Fibroblast of pulmonary artery (primary cell): ENCODE results near the gene SNPH.
A peak's percentile ranks its signal among the peaks of the same experiment; 100 is the strongest.

Experiments
- DNase-seq: peaks from one replicate; pipeline ENCODE4 v3.0.0-alpha.2; 2010; ENCODE audit warnings: low read depth
- H3K4me3 ChIP-seq: replicated peaks from 2 replicates; pipeline ENCODE4 v1.5.1; 2011; ENCODE audit warnings: low read depth, mild to moderate bottlenecking, control low read depth, low read length, moderate library complexity
- CTCF ChIP-seq: IDR thresholded peaks from 2 replicates; pipeline ENCODE4 v1.5.1; 2011; ENCODE audit warnings: mild to moderate bottlenecking, control low read depth, low read length, inconsistent platforms; ENCODE audit errors: missing control alignments

Gene SNPH

GRCh38 chr20:1325173-1326030 is 59.3 kb downstream of the SNPH start:
- peak overlapping the region; percentile 75 for H3K4me3 ChIP-seq
- TF ChIP-seq CTCF, result no peak
- DNase-seq, result peak; percentile 99

DNA sequence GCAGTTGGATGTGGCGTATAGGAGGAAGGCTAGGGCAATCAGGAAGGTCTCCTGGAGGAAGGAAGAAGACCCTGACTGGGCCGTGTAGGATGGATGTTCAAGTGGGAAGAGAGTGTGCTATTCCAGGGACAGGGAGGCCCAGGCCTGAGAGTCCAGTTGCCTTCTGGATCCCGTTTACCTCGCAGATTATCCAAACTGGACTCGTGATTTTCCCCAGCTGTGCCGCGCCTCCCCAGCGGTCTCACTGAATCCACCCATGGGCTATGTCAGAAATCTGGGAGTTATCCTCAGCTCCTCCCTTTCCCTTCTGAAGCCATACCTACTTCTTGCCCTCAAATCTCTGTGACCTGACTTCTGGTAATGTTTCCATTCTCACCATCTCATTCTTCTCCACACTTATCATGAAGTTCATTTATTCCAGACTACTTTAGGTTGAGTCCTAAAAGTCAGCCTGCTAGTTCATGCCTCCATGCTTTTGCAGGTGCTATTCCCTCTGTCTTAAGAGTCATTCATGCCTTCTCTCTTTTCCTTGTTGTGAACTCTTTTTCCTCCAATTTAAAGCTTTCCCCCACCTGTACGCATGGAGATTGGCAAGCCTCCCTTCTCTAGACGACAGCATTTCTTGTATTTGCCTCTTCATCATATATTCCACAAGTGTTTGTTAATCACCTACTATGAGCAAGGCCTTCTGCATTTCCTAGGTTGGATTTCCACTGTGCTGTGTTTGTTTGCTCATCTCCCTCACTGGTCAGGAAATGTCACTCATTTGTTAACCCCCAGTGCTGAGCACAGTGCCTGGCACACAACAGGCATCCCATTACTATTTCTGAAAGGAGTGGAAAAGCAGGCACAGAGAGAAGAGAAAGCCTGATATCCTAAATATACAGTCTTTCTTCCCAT is 60.2 kb downstream of the SNPH start:
- no peak for TF ChIP-seq CTCF
- peak; percentile 76 for DNase-seq

GRCh38 chr20:1327241-1327653 is 61.2 kb downstream of the SNPH start:
- peak; percentile 94 for DNase-seq
- no peak overlapping the region for H3K4me3 ChIP-seq
- TF ChIP-seq CTCF, result no peak

More for the DNA sequence above, 60.2 kb downstream of the SNPH start:
- peak overlapping the region; percentile 75 for H3K4me3 ChIP-seq

DNA sequence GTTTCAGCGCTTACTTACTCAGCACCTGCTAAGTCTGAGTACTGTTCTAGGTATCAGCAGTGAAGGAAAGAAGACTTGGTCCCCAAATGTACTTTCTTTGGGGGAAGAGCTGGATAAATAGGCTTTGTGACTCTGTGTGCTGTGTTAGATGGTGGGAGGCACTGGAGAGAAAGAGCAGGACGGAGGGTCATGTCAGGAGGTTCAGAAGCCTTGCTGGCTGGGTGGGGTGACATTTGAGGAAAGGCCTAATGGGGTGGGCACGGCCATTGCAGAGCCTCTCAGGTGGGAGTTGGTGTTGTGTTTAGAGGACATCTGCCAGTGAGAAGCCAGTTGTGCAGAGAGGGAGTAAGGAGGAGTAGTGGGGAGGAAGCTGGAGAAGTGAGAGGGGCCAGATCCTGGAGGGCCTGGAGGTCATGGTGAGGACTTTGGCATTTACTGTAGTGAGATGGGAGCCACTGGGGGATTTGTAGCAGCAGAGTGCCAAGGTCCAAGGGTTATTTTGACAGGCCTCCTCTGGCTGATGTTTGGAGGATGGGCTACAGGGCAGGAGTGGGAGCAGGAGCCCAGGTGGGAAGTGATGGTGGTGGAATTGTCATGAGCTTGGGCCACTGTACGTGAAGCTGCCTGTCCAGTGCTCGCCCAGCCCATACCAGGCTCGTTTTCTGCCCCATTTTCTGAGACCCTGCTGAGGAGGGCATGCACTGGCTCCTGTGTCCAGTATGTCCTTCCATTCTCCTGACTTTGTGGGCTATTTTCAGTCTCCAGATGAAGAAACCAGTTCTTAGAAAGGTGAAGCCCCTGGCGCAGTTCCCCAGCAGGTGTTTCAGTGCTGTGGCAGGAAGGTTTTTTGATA is 62.0 kb downstream of the SNPH start:
- DNase-seq, result no peak
- no peak for TF ChIP-seq CTCF
- no peak overlapping the region for H3K4me3 ChIP-seq

- DNase-seq, result no peak
- no peak within 1 kb of the TSS for H3K4me3 ChIP-seq
- no peak for TF ChIP-seq CTCF
These were observed 62.7 kb downstream of the SNPH start, which contains the start of gene SDCBP2 for GRCh38 chr20:1328680-1329330. SDCBP2 (minus strand) TSS chr20:1329139; CDS start chr20:1320416, 8,723 bp downstream.
